Measurements from ENCODE around the gene CHTOP. TPM values are rescaled to one million over a fixed set of nuclear protein-coding genes. Genes with fewer than 3 reads are reported as not detected.
A peak's percentile ranks its signal among the peaks of the same experiment; 100 is the strongest.

Gene CHTOP
- total and polyA plus RNA-seq, 2 of the 4 experiments (the other 2 are of a cell fraction), result 33.9 to 50.8 TPM

DNA sequence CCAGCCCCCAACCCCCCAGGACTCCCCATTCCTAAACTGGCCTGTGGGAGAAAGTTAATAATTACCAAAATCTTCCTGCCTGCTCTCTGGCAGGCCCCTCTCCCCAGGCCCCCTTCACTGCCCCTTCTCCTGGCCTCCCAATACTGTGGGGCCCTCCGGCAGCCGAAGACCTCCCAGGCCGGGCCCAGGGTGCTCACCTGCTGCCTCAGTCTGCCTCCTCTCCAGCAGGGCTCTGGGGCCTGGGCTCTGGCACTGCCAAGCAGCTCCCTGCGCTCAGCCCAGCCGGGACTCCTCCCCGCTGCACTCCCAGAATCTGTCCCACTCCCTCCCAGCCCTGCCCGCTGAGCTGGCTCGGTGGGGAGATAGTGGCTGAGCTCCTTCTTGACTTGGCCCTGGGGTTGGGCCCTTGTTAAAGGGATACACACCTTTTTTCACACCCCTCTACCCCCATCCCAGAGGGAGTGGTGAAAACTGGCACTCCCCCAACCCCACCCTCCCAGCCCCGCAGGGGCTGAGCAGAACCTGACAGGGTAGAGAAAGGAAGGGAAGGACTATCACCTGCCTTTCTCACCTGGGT, 21.0 kb upstream of the CHTOP start, which contains the start of gene S100A16:
Gene S100A16, minus strand, starts transcription at position 383 of the 577 bp plus-strand sequence. CDS start 4,986 bp downstream, outside the sequence.
- CTCF ChIA-PET, result interaction anchor here (0.7 to 3.3 kb wide), 5 partner anchors 9 to 79 kb away, joined by 3 to 18 read pairs (median 4); partner anchors contain the start of genes S100A1 and S100A13
- Histone ChIP-seq H2BK5ac (ENCODE audit: low read depth, low read length, poor library complexity, severe bottlenecking) (peak within 1 kb of the TSS; percentile 90), H2BK20ac (ENCODE audit: low read depth, low read length) (peak within 1 kb of the TSS; percentile 63), H3K4me1 (ENCODE audit: control insufficient read depth, insufficient read depth, low read length) (peaks cover 43% of the 10 kb centered on the region), H2AK9ac (replicated peaks; ENCODE audit: low read depth, low read length, poor library complexity) (peak within 1 kb of the TSS; percentile 99), H3K14ac (replicated peaks; ENCODE audit: low read depth, low read length) (peak within 1 kb of the TSS; percentile 93), H3K23ac (ENCODE audit: low read depth, low read length) (peak within 1 kb of the TSS; percentile 93), H2AFZ (replicated peaks; ENCODE audit: low read length, poor library complexity) (peak within 1 kb of the TSS; percentile 75), H3K9ac (ENCODE audit: low read depth, low read length) (peak within 1 kb of the TSS; percentile 99), H4K8ac (ENCODE audit: low read depth in 2 of 2, low read length in 2 of 2) (peak within 1 kb of the TSS; percentile 79 to 82), H3K9me3 (ENCODE audit: control insufficient read depth, insufficient read depth, low read length) (no peaks in the 10 kb centered on the region), H2BK15ac (ENCODE audit: low read depth, low read length) (peak within 1 kb of the TSS; percentile 61; the same call in 2 of the 3 replicates), H3K79me1 (ENCODE audit: low read depth in 1 of 2, low read length in 2 of 2) (peaks cover 14 to 48% of the 10 kb centered on the region in 2 experiments), H4K20me1 (ENCODE audit: insufficient read depth, low read length) (peaks cover 11% of the 10 kb centered on the region; the same call in 1 of the 2 replicates), H3K18ac (ENCODE audit: low read depth, low read length) (peak within 1 kb of the TSS; percentile 69), H2BK120ac (ENCODE audit: low read depth, low read length) (peak within 1 kb of the TSS; percentile 76), H3K4ac (ENCODE audit: low read depth, low read length) (peak within 1 kb of the TSS; percentile 90), H3K36me3 (ENCODE audit: control insufficient read depth, insufficient read depth, low read length) (peaks cover 3% of the 10 kb centered on the region), H4K91ac (ENCODE audit: insufficient read depth, low read depth, low read length) (peak within 1 kb of the TSS; percentile 88), H2AK5ac (ENCODE audit: low read depth, low read length) (peak within 1 kb of the TSS; percentile 92), H3K27ac (ENCODE audit: insufficient read depth, low read length) (peak within 1 kb of the TSS; percentile 95), H4K5ac (ENCODE audit: low read depth, low read length) (peak within 1 kb of the TSS; percentile 88), H3K56ac (ENCODE audit: extremely low read depth, insufficient read depth, low read length) (peak within 1 kb of the TSS; percentile 75; the same call in 1 of the 2 replicates), H3K9me1 (ENCODE audit: insufficient read depth, low read length) (peaks cover 16% of the 10 kb centered on the region), H3K4me3 (ENCODE audit: insufficient read depth, low read depth, low read length) (peak within 1 kb of the TSS; percentile 96), H3K4me2 (ENCODE audit: low read depth, low read length) (peak within 1 kb of the TSS; percentile 94), H3K27me3 (ENCODE audit: control insufficient read depth, insufficient read depth, low read length) (no peaks in the 10 kb centered on the region)
- peak; percentile 76 for ATAC-seq (ENCODE audit: low read depth)
- peak; percentile 61 for DNase-seq
- POLR2A ChIA-PET (ENCODE audit: unreplicated experiment), result interaction anchor here (0.5 to 1.5 kb wide), 3 partner anchors 14 to 170 kb away, joined by 3 to 10 read pairs (median 6); partner anchors contain the start of gene S100A13
- no TSS peak for BruUV-seq (replicated peaks)
- no peak for TF ChIP-seq FOS (IDR thresholded peaks at IDR 0.05; ENCODE audit: low read depth, low read length)
- TF ChIP-seq CEBPB (IDR thresholded peaks at IDR 0.05; ENCODE audit: low read depth, low read length), result no peak
- TF ChIP-seq NFE2L2 (IDR thresholded peaks at IDR 0.05; ENCODE audit: low read depth, low read length), result no peak
- TF ChIP-seq POLR2A (IDR thresholded peaks at IDR 0.05; ENCODE audit: low read depth, low read length), result peak; percentile 75
- TF ChIP-seq MAZ (IDR thresholded peaks at IDR 0.05; ENCODE audit: borderline replicate concordance, low read depth, low read length), result peak; percentile 67; the same call in 1 of the 2 replicates
- TF ChIP-seq, protein P1, sequence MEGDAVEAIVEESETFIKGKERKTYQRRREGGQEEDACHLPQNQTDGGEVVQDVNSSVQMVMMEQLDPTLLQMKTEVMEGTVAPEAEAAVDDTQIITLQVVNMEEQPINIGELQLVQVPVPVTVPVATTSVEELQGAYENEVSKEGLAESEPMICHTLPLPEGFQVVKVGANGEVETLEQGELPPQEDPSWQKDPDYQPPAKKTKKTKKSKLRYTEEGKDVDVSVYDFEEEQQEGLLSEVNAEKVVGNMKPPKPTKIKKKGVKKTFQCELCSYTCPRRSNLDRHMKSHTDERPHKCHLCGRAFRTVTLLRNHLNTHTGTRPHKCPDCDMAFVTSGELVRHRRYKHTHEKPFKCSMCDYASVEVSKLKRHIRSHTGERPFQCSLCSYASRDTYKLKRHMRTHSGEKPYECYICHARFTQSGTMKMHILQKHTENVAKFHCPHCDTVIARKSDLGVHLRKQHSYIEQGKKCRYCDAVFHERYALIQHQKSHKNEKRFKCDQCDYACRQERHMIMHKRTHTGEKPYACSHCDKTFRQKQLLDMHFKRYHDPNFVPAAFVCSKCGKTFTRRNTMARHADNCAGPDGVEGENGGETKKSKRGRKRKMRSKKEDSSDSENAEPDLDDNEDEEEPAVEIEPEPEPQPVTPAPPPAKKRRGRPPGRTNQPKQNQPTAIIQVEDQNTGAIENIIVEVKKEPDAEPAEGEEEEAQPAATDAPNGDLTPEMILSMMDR (conservative IDR thresholded peaks at IDR 0.05; ENCODE audit: low read depth, low read length), result no peak
- TF ChIP-seq RAD21 (IDR thresholded peaks at IDR 0.05; ENCODE audit: low read length), result 0 out of 2 replicates have a peak, but pooled peaks have one; percentile 14
- in situ Hi-C loops (cut with MboI; ENCODE audit: low sequenced_read_pairs), result no loop called here
- intact Hi-C loops (cut with micrococcal nuclease), result loop anchor here (2.0 kb wide), 1 partner anchor 40 kb away; no protein-coding TSS in a partner anchor
- dilution Hi-C loops (cut with HindIII; ENCODE audit: low sequenced_read_pairs, unreplicated experiment), result no loop called here
- 0% methylated on average over 2 of the region's 9 CpGs; no CpG with 5 or more reads in 1 of the 2 experiments for WGBS, 2 experiments (ENCODE audit: extremely low coverage in 2 of 2, insufficient read length in 1 of 2)
